GM23338 (cell line): ENCODE results near the gene DLL4. TPM values are rescaled to one million over a fixed set of nuclear protein-coding genes. Genes with fewer than 3 reads are reported as not detected.

Experiments
- ATAC-seq: fragments of 200-7000 bp; cut with Tn5 transposase; 3 replicates; pipeline ENCODE4 v1.9.1; 2020
- DNase-seq: peaks from one replicate; pipeline ENCODE4 v3.0.0-alpha.2; 2015; ENCODE audit warnings: low spot score
- H2AFZ ChIP-seq: fragments of 200-600 bp; sonication (generic); 2 replicates; pipeline ENCODE4 v1.8.0; 2016; ENCODE audit warnings: antibody characterized with exemption, mild to moderate bottlenecking, moderate library complexity
- H3F3A ChIP-seq: fragments of 200-600 bp; sonication (generic); replicated peaks from 2 replicates; pipeline ENCODE4 v1.8.0; 2017; ENCODE audit warnings: antibody characterized with exemption, mixed run types, low read depth
- H3K27ac ChIP-seq: fragments of 200-600 bp; sonication (generic); 2 replicates; pipeline ENCODE4 v1.6.1; 2016; ENCODE audit warnings: low read depth
- H3K27me3 ChIP-seq: fragments of 200-600 bp; sonication (generic); 2 replicates; pipeline ENCODE4 v1.8.0; 2016; ENCODE audit warnings: mild to moderate bottlenecking, mixed run types, moderate library complexity; ENCODE audit not compliant: insufficient read depth
- H3K36me3 ChIP-seq: fragments of 200-600 bp; sonication (generic); 2 replicates; pipeline ENCODE4 v1.8.0; 2016; ENCODE audit warnings: mild to moderate bottlenecking; ENCODE audit not compliant: insufficient read depth
- H3K4me1 ChIP-seq: fragments of 200-600 bp; sonication (generic); 2 replicates; pipeline ENCODE4 v1.8.0; 2016; ENCODE audit warnings: mild to moderate bottlenecking, moderate library complexity; ENCODE audit not compliant: insufficient read depth
- H3K4me2 ChIP-seq: fragments of 200-600 bp; sonication (generic); 2 replicates; pipeline ENCODE4 v1.7.1; 2017; ENCODE audit warnings: mixed run types
- H3K4me3 ChIP-seq: fragments of 200-600 bp; sonication (generic); 2 replicates; pipeline ENCODE4 v1.6.1; 2016; ENCODE audit warnings: mixed run types
- H3K79me2 ChIP-seq: fragments of 200-600 bp; sonication (generic); replicated peaks from 2 replicates; pipeline ENCODE4 v1.8.0; 2017; ENCODE audit warnings: mild to moderate bottlenecking; ENCODE audit not compliant: insufficient read depth
- H3K9me2 ChIP-seq: fragments of 200-600 bp; sonication (generic); 2 replicates; pipeline ENCODE4 v1.8.0; 2017; ENCODE audit not compliant: insufficient read depth
- H4K20me1 ChIP-seq: fragments of 200-600 bp; sonication (generic); replicated peaks from 2 replicates; pipeline ENCODE4 v1.8.0; 2017; ENCODE audit warnings: mild to moderate bottlenecking; ENCODE audit not compliant: insufficient read depth
- H3K27ac Mint-ChIP-seq: 2 replicates; pipeline ENCODE4 v1.8.0; 2020; ENCODE audit warnings: inconsistent platforms, mild to moderate bottlenecking, moderate library complexity, mixed read lengths
- H3K27me3 Mint-ChIP-seq: 3 replicates; pipeline ENCODE4 v1.8.0; 2022; ENCODE audit warnings: low read depth, mild to moderate bottlenecking, moderate library complexity, mixed read lengths, inconsistent platforms; ENCODE audit not compliant: insufficient read depth, poor library complexity
- H3K36me3 Mint-ChIP-seq: 3 replicates; pipeline ENCODE4 v1.8.0; 2021; ENCODE audit warnings: low read depth, mild to moderate bottlenecking, inconsistent platforms, moderate library complexity, mixed read lengths
- H3K4me1 Mint-ChIP-seq: 3 replicates; pipeline ENCODE4 v1.8.0; 2020; ENCODE audit warnings: mild to moderate bottlenecking, inconsistent platforms, mixed read lengths
- H3K4me3 Mint-ChIP-seq: 3 replicates; pipeline ENCODE4 v1.8.0; 2021; ENCODE audit warnings: moderate library complexity, mild to moderate bottlenecking, inconsistent platforms, mixed read lengths
- H3K9me3 Mint-ChIP-seq: 3 replicates; pipeline ENCODE4 v1.8.0; 2020; ENCODE audit warnings: moderate library complexity, mild to moderate bottlenecking, inconsistent platforms, mixed read lengths
- EZH2phosphoT487 ChIP-seq: fragments of 200-600 bp; sonication (generic); IDR thresholded peaks from one replicate; pipeline ENCODE4 v1.8.1; 2018; ENCODE audit warnings: antibody characterized with exemption; ENCODE audit not compliant: unreplicated experiment
- JUNB ChIP-seq: IDR thresholded peaks from one replicate; pipeline ENCODE4 v1.6.1; 2016; ENCODE audit warnings: antibody characterized with exemption; ENCODE audit not compliant: unreplicated experiment
- NANOG ChIP-seq: IDR thresholded peaks from 2 replicates; pipeline ENCODE4 v1.6.1; 2016; ENCODE audit warnings: antibody characterized with exemption, borderline replicate concordance
- REST ChIP-seq: IDR thresholded peaks from one replicate; pipeline ENCODE4 v1.6.1; 2018; ENCODE audit warnings: antibody characterized with exemption; ENCODE audit not compliant: unreplicated experiment
- STAT1 ChIP-seq: IDR thresholded peaks from one replicate; pipeline ENCODE4 v1.6.1; 2016; ENCODE audit warnings: antibody characterized with exemption; ENCODE audit not compliant: unreplicated experiment
- ZNF114 ChIP-seq: fragments of 250-450 bp; sonication (Bioruptor Pico); IDR thresholded peaks from 2 replicates; pipeline ENCODE4 v1.5.0; 2020; ENCODE audit warnings: mild to moderate bottlenecking, moderate library complexity
- ZNF331 ChIP-seq: fragments of 250-450 bp; sonication (Bioruptor Pico); IDR thresholded peaks from 2 replicates; pipeline ENCODE4 v1.5.0; 2020; ENCODE audit warnings: low read depth, mild to moderate bottlenecking, moderate library complexity
- polyA plus RNA-seq: library from polyadenylated mRNA; unstranded; fragments of >200 nt; fragmentation: Nextera tagmentation; extraction: Ambion mirVana; gene quantifications from 2 replicates; pipeline ENCODE4 v1.2.1, GENCODE V29; 2016
- total RNA-seq: library from RNA; depleted of rRNA; stranded (reverse); fragments of >200 nt; shearing (Covaris generic); gene quantifications from 2 replicates; pipeline ENCODE4 v1.2.3, GENCODE V29; 2014
- TF ChIP-seq, protein P1 (sequence below), 2 experiments: fragments of 200-600 bp in 1 of 2; sonication (generic) in 1 of 2; conservative IDR thresholded peaks; 2 replicates each; pipeline versions ENCODE4 v1.5.1 to v1.6.1; 2016 to 2017; ENCODE audit warnings: antibody characterized with exemption in 2 of 2, low read depth in 2 of 2, mild to moderate bottlenecking in 2 of 2, moderate library complexity in 1 of 2
- TF ChIP-seq, protein P2 (sequence below): IDR thresholded peaks from 2 replicates; pipeline ENCODE4 v1.6.1; 2016; ENCODE audit warnings: antibody characterized with exemption

DLL4 gene
- total and polyA plus RNA-seq, 2 experiments from 2014 or later = 0.31 to 0.99 TPM

- peak; percentile 23 for ATAC-seq
- Histone ChIP-seq H3K9me2 (no peaks in the 10 kb centered on the region), H3K36me3 (no peaks in the 10 kb centered on the region), H3K4me2 (peak overlapping the region; percentile 60), H3K27ac (no peak overlapping the region), H3K79me2 (no peaks in the 10 kb centered on the region), H2AFZ (peak overlapping the region; percentile 56), H3F3A (0 out of 2 replicates have a peak, but pooled peaks cover 10% of the 10 kb centered on the region), H4K20me1 (no peaks in the 10 kb centered on the region), H3K27me3 (no peaks in the 10 kb centered on the region), H3K4me3 (no peak overlapping the region), H3K4me1 (peaks cover 19% of the 10 kb centered on the region)
- peaks cover 21% of the 10 kb centered on the region for H3K27me3 Mint-ChIP-seq
- TF ChIP-seq STAT1 = no peak
- TF ChIP-seq, protein P1, sequence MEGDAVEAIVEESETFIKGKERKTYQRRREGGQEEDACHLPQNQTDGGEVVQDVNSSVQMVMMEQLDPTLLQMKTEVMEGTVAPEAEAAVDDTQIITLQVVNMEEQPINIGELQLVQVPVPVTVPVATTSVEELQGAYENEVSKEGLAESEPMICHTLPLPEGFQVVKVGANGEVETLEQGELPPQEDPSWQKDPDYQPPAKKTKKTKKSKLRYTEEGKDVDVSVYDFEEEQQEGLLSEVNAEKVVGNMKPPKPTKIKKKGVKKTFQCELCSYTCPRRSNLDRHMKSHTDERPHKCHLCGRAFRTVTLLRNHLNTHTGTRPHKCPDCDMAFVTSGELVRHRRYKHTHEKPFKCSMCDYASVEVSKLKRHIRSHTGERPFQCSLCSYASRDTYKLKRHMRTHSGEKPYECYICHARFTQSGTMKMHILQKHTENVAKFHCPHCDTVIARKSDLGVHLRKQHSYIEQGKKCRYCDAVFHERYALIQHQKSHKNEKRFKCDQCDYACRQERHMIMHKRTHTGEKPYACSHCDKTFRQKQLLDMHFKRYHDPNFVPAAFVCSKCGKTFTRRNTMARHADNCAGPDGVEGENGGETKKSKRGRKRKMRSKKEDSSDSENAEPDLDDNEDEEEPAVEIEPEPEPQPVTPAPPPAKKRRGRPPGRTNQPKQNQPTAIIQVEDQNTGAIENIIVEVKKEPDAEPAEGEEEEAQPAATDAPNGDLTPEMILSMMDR (conservative IDR thresholded peaks at IDR 0.05; ENCODE audit: low read depth in 2 of 2) = peak; percentile 63 to 82
- peaks cover 42% of the 10 kb centered on the region for H3K4me1 Mint-ChIP-seq
- H3K27ac Mint-ChIP-seq = no peak overlapping the region
- H3K4me3 Mint-ChIP-seq = no peak overlapping the region
- H3K9me3 Mint-ChIP-seq = no peaks in the 10 kb centered on the region
- peak; percentile 63 for DNase-seq
- no peaks in the 10 kb centered on the region for H3K36me3 Mint-ChIP-seq
Measured at GRCh38 chr15:40914486-40914885, 14.7 kb upstream of the DLL4 start.

GRCh38 chr15:40915116-40915661, 14.0 kb upstream of the DLL4 start:
- Histone ChIP-seq H3K79me2 (no peaks in the 10 kb centered on the region), H3K9me2 (no peaks in the 10 kb centered on the region), H3K27ac (no peak overlapping the region), H4K20me1 (no peaks in the 10 kb centered on the region), H3K27me3 (no peaks in the 10 kb centered on the region), H3F3A (0 out of 2 replicates have a peak, but pooled peaks cover 10% of the 10 kb centered on the region), H3K4me1 (peaks cover 19% of the 10 kb centered on the region), H3K4me3 (no peak overlapping the region), H3K36me3 (no peaks in the 10 kb centered on the region), H3K4me2 (peak overlapping the region; percentile 60; the same call in 1 of the 2 replicates), H2AFZ (peak overlapping the region; percentile 56)
- H3K36me3 Mint-ChIP-seq = no peaks in the 10 kb centered on the region
- no peak overlapping the region for H3K4me3 Mint-ChIP-seq
- peaks cover 25% of the 10 kb centered on the region for H3K27me3 Mint-ChIP-seq
- H3K4me1 Mint-ChIP-seq = peaks cover 36% of the 10 kb centered on the region
- ATAC-seq (no peak; the same call in 2 of the 3 replicates), DNase-seq (no peak)
- no peak overlapping the region for H3K27ac Mint-ChIP-seq
- no peaks in the 10 kb centered on the region for H3K9me3 Mint-ChIP-seq
- TF ChIP-seq STAT1 (no peak), REST (no peak), ZNF114 (no peak), JUNB (no peak), ZNF331 (CRISPR knock-in tag) (no peak), EZH2phosphoT487 (no peak), NANOG (no peak)
- TF ChIP-seq, protein P2, sequence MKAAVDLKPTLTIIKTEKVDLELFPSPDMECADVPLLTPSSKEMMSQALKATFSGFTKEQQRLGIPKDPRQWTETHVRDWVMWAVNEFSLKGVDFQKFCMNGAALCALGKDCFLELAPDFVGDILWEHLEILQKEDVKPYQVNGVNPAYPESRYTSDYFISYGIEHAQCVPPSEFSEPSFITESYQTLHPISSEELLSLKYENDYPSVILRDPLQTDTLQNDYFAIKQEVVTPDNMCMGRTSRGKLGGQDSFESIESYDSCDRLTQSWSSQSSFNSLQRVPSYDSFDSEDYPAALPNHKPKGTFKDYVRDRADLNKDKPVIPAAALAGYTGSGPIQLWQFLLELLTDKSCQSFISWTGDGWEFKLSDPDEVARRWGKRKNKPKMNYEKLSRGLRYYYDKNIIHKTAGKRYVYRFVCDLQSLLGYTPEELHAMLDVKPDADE = no peak
